ENCODE data around the gene ANO4.
"Not testable (repeated sequence)": the region's sequence is repeated elsewhere in the genome, so short reads cannot be mapped to it uniquely, and the experiment has no call there.

The ANO4 gene

GRCh38 chr12:100875156-100875555 lies 80.6 kb downstream of the ANO4 start:
- no peak for DNase-seq (ENCODE audit: low read depth)

- no peak for DNase-seq (ENCODE audit: low read depth)
Measured at GRCh38 chr12:100875771-100876170, 81.2 kb downstream of the ANO4 start.

GRCh38 chr12:100877776-100878175 lies 83.2 kb downstream of the ANO4 start:
- no peak for DNase-seq (ENCODE audit: low read depth)

GRCh38 chr12:100895192-100895591 lies 100.6 kb downstream of the ANO4 start:
- DNase-seq (ENCODE audit: low read depth), result no peak

GRCh38 chr12:100896192-100896591 lies 101.6 kb downstream of the ANO4 start:
- no peak for DNase-seq (ENCODE audit: low read depth)

GRCh38 chr12:100897240-100897639 lies 102.7 kb downstream of the ANO4 start:
- no peak for DNase-seq (ENCODE audit: low read depth)

- DNase-seq (ENCODE audit: low read depth), result no peak
Measured at GRCh38 chr12:100899301-100899700, 104.7 kb downstream of the ANO4 start.

- DNase-seq (ENCODE audit: low read depth), result no peak
Measured at GRCh38 chr12:100900808-100901207, 106.2 kb downstream of the ANO4 start.

- no peak for DNase-seq (ENCODE audit: low read depth)
Measured at GRCh38 chr12:100901266-100901665, 106.7 kb downstream of the ANO4 start.

- no peak for DNase-seq (ENCODE audit: low read depth)
Measured at GRCh38 chr12:100904270-100904669, 109.7 kb downstream of the ANO4 start.

- DNase-seq (ENCODE audit: low read depth), result no peak
Measured at GRCh38 chr12:100908501-100908900, 113.9 kb downstream of the ANO4 start.

- no peak for DNase-seq (ENCODE audit: low read depth)
Measured at GRCh38 chr12:100913872-100914592, 119.5 kb downstream of the ANO4 start.

- DNase-seq (ENCODE audit: low read depth), result no peak
Measured at GRCh38 chr12:100919116-100919515, 124.5 kb downstream of the ANO4 start.

- DNase-seq (ENCODE audit: low read depth), result no peak
Measured at GRCh38 chr12:100920493-100920892, 125.9 kb downstream of the ANO4 start.

GRCh38 chr12:100926669-100927248 lies 132.2 kb downstream of the ANO4 start:
- no peak for DNase-seq (ENCODE audit: low read depth)

- no peak for DNase-seq (ENCODE audit: low read depth)
Measured at GRCh38 chr12:100927826-100928225, 133.2 kb downstream of the ANO4 start.

- no peak for DNase-seq (ENCODE audit: low read depth)
Measured at GRCh38 chr12:100932571-100932970, 138.0 kb downstream of the ANO4 start.

GRCh38 chr12:100933531-100933930 lies 139.0 kb downstream of the ANO4 start:
- DNase-seq (ENCODE audit: low read depth), result not testable (repeated sequence)

GRCh38 chr12:100935929-100936328 lies 141.4 kb downstream of the ANO4 start:
- no peak for DNase-seq (ENCODE audit: low read depth)

- no peak for DNase-seq (ENCODE audit: low read depth)
Measured at GRCh38 chr12:100936661-100937060, 142.1 kb downstream of the ANO4 start.

GRCh38 chr12:100940503-100940902 lies 145.9 kb downstream of the ANO4 start:
- DNase-seq (ENCODE audit: low read depth), result no peak

GRCh38 chr12:100942984-100943749 lies 148.6 kb downstream of the ANO4 start:
- no peak for DNase-seq (ENCODE audit: low read depth)

- DNase-seq (ENCODE audit: low read depth), result no peak
Measured at GRCh38 chr12:100951756-100952155, 157.2 kb downstream of the ANO4 start.
